ENCODE measurements around the gene DGCR8.

DNA sequence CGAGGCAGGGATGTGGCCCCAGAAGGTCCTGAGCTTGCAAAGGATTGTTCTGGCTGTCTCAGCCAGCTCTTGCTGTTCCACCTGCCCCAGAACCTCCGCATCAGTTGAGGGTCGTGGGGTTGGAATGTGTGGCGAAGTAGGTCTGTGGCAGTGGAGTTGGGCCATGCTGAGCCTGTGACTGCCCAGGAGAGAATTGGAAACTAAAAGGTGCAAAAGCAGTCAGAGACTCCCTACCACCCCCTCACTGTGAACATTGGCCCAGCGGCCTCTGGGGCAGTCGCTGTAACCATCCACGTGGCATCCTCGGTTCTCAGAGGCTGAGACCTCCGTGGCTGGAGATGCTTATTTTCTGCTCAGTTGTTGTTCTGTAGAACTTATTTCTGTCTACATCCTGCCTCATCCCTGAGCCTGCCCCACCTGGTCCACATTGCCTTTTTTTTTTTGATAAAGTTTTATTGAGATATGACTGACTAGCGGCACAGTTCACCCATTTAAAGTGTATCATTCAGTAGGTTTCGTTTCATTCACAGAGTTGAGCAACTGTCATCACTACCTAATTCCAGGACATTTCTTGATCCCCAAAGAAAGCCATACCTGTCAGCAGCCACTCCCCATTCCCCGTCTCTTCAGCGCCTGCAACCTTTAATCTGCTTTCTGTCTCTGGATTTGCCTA is 22.3 kb upstream of the DGCR8 start:
- TF ChIP-seq EZH2 (IDR thresholded peaks at IDR 0.05; ENCODE audit: insufficient read depth, poor library complexity, severe bottlenecking): no peak
- TF ChIP-seq EZH2phosphoT487 (IDR thresholded peaks at IDR 0.05; ENCODE audit: insufficient read depth, low read depth): no peak

Measured in GM23248 (cell line).